Daoy (cell line): ENCODE results near the gene DCDC2C. TPM values are rescaled to one million over a fixed set of nuclear protein-coding genes. Genes with fewer than 3 reads are reported as not detected.

Source experiments
- DNase-seq: peaks from one replicate; pipeline ENCODE4 v3.0.0-alpha.2; 2015; ENCODE audit warnings: low read depth
- total RNA-seq: library from RNA; depleted of rRNA; stranded (reverse); fragments of >200 nt; shearing (Covaris generic); gene quantifications from 2 replicates; pipeline ENCODE4 v1.2.3, GENCODE V29; 2014; rRNA removed

Gene DCDC2C
- total RNA-seq, 1 experiment from 2014 or later: not detected

DNA sequence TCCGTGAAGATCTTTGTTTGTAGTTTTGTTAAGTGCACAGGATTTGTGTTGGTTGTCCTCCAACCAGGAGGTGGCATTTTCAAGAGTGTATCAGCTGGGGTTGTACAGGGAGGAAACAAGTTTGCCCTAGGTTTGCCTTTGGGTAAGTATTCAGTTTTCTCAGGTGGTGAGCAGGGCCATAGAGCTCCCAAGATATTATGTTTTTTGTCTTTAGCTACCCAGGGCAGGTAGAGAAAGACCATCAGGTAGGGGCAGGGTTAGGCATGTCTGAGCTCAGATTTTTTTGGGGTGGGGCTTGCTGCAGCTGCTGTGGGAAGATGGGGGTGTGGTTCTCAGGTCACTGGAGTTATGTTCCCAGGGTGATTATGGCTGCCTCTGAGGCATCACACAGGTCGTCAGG, 191.6 kb downstream of the DCDC2C start:
- DNase-seq: no peak

Other genes with a start within 250 kb of the DCDC2C start
- 62.3 and 70.8 TPM in 2 replicates for gene ADI1, start 184.0 kb upstream of the DCDC2C start, total RNA-seq
- 68.2 and 71.5 TPM in 2 replicates for gene RNASEH1, start 145.2 kb upstream of the DCDC2C start, total RNA-seq
- 5,476 and 6,311 TPM in 2 replicates for gene RPS7, start 128.3 kb upstream of the DCDC2C start, total RNA-seq
- gene COLEC11, start 108.5 kb upstream of the DCDC2C start, total RNA-seq: not detected in 2 replicates
- 0.11 TPM in 1 of 2 replicates, not detected in the other for gene ALLC, start 45.4 kb upstream of the DCDC2C start, total RNA-seq